Measurements from ENCODE around the gene AJM1.
"Not testable (repeated sequence)": the region's sequence is repeated elsewhere in the genome, so short reads cannot be mapped to it uniquely, and the experiment has no call there.

The AJM1 gene

GRCh38 chr9:136842380-136842948 is at the start of gene AJM1:
TSS of gene AJM1 (plus strand) at chr9:136842478. CDS start at chr9:136844415, 1,937 bp downstream.
- H3K27ac ChIP-seq (ENCODE audit: low read depth, low read length); H3K36me3 ChIP-seq (ENCODE audit: control insufficient read depth, insufficient read depth, low read length); H3K9ac ChIP-seq (ENCODE audit: low read depth, low read length); H3K9me3 ChIP-seq (ENCODE audit: control insufficient read depth, insufficient read depth, low read length); H3K27me3 ChIP-seq (ENCODE audit: control insufficient read depth, insufficient read depth, low read length): not testable (repeated sequence)
- 0 out of 2 replicates have a peak within 1 kb of the TSS, but pooled peaks have one; percentile 6 for H3K4me3 ChIP-seq (ENCODE audit: low read depth, low read length)
- H3K4me1 ChIP-seq (ENCODE audit: control insufficient read depth, insufficient read depth, low read length) = peaks cover 15% of the 10 kb centered on the region

GRCh38 chr9:136793086-136793946 is 49.0 kb upstream of the AJM1 start:
- H3K9me3 ChIP-seq (ENCODE audit: control insufficient read depth, insufficient read depth, low read length) = no peaks in the 10 kb centered on the region
- H3K27me3 ChIP-seq (ENCODE audit: control insufficient read depth, insufficient read depth, low read length) = no peaks in the 10 kb centered on the region
- H3K4me3 ChIP-seq (ENCODE audit: low read depth, low read length) = no peak overlapping the region
- H3K27ac ChIP-seq (ENCODE audit: low read depth, low read length) = no peak overlapping the region
- H3K4me1 ChIP-seq (ENCODE audit: control insufficient read depth, insufficient read depth, low read length) = peaks cover 5% of the 10 kb centered on the region
- peaks cover 14% of the 10 kb centered on the region; the same call in 1 of the 2 replicates for H3K36me3 ChIP-seq (ENCODE audit: control insufficient read depth, insufficient read depth, low read length)
- no peak overlapping the region for H3K9ac ChIP-seq (ENCODE audit: low read depth, low read length)

- Histone ChIP-seq H3K9ac (ENCODE audit: low read depth, low read length) (no peak overlapping the region), H3K27me3 (ENCODE audit: control insufficient read depth, insufficient read depth, low read length) (peaks cover 11% of the 10 kb centered on the region), H3K27ac (ENCODE audit: low read depth, low read length) (no peak overlapping the region), H3K4me1 (ENCODE audit: control insufficient read depth, insufficient read depth, low read length) (peaks cover 5% of the 10 kb centered on the region), H3K36me3 (ENCODE audit: control insufficient read depth, insufficient read depth, low read length) (peaks cover 14% of the 10 kb centered on the region; the same call in 1 of the 2 replicates), H3K9me3 (ENCODE audit: control insufficient read depth, insufficient read depth, low read length) (no peaks in the 10 kb centered on the region), H3K4me3 (ENCODE audit: low read depth, low read length) (no peak overlapping the region)
Observed at GRCh38 chr9:136794281-136794999, 47.8 kb upstream of the AJM1 start.

- Histone ChIP-seq H3K4me3 (ENCODE audit: low read depth, low read length) (no peak overlapping the region), H3K27me3 (ENCODE audit: control insufficient read depth, insufficient read depth, low read length) (peaks cover 15% of the 10 kb centered on the region), H3K9me3 (ENCODE audit: control insufficient read depth, insufficient read depth, low read length) (no peaks in the 10 kb centered on the region), H3K36me3 (ENCODE audit: control insufficient read depth, insufficient read depth, low read length) (peaks cover 14% of the 10 kb centered on the region; the same call in 1 of the 2 replicates), H3K27ac (ENCODE audit: low read depth, low read length) (no peak overlapping the region), H3K4me1 (ENCODE audit: control insufficient read depth, insufficient read depth, low read length) (peaks cover 5% of the 10 kb centered on the region), H3K9ac (ENCODE audit: low read depth, low read length) (no peak overlapping the region)
Observed at GRCh38 chr9:136795000-136795348, 47.3 kb upstream of the AJM1 start.

GRCh38 chr9:136796238-136796774 is 46.0 kb upstream of the AJM1 start, which contains the start of gene CCDC183:
TSS of gene CCDC183 (plus strand) at chr9:136796338. CDS start at chr9:136796398, 60 bp downstream.
- Histone ChIP-seq H3K9me3 (ENCODE audit: control insufficient read depth, insufficient read depth, low read length) (no peaks in the 10 kb centered on the region), H3K27me3 (ENCODE audit: control insufficient read depth, insufficient read depth, low read length) (peaks cover 15% of the 10 kb centered on the region), H3K27ac (ENCODE audit: low read depth, low read length) (peak within 1 kb of the TSS; percentile 79), H3K36me3 (ENCODE audit: control insufficient read depth, insufficient read depth, low read length) (peaks cover 14% of the 10 kb centered on the region; the same call in 1 of the 2 replicates), H3K4me3 (ENCODE audit: low read depth, low read length) (no peak within 1 kb of the TSS), H3K4me1 (ENCODE audit: control insufficient read depth, insufficient read depth, low read length) (peaks cover under 1% of the 10 kb centered on the region; the same call in 1 of the 2 replicates), H3K9ac (ENCODE audit: low read depth, low read length) (no peak within 1 kb of the TSS)

- not testable (repeated sequence) for H3K9ac ChIP-seq (ENCODE audit: low read depth, low read length); H3K4me1 ChIP-seq (ENCODE audit: control insufficient read depth, insufficient read depth, low read length); H3K4me3 ChIP-seq (ENCODE audit: low read depth, low read length); H3K9me3 ChIP-seq (ENCODE audit: control insufficient read depth, insufficient read depth, low read length)
- peak overlapping the region; percentile 40 for H3K27ac ChIP-seq (ENCODE audit: low read depth, low read length)
- peaks cover 14% of the 10 kb centered on the region; the same call in 1 of the 2 replicates for H3K36me3 ChIP-seq (ENCODE audit: control insufficient read depth, insufficient read depth, low read length)
- H3K27me3 ChIP-seq (ENCODE audit: control insufficient read depth, insufficient read depth, low read length) = peaks cover 15% of the 10 kb centered on the region
Observed at GRCh38 chr9:136796775-136797347, 45.4 kb upstream of the AJM1 start.

- peaks cover 2% of the 10 kb centered on the region; the same call in 1 of the 2 replicates for H3K36me3 ChIP-seq (ENCODE audit: control insufficient read depth, insufficient read depth, low read length)
- peaks cover 21% of the 10 kb centered on the region for H3K27me3 ChIP-seq (ENCODE audit: control insufficient read depth, insufficient read depth, low read length)
- H3K9me3 ChIP-seq (ENCODE audit: control insufficient read depth, insufficient read depth, low read length) = no peaks in the 10 kb centered on the region
- no peak overlapping the region for H3K9ac ChIP-seq (ENCODE audit: low read depth, low read length)
- H3K4me3 ChIP-seq (ENCODE audit: low read depth, low read length) = no peak overlapping the region
- H3K27ac ChIP-seq (ENCODE audit: low read depth, low read length) = no peak overlapping the region
- H3K4me1 ChIP-seq (ENCODE audit: control insufficient read depth, insufficient read depth, low read length) = peaks cover 3% of the 10 kb centered on the region; the same call in 1 of the 2 replicates
Observed at GRCh38 chr9:136798708-136799078, 43.6 kb upstream of the AJM1 start.

GRCh38 chr9:136799079-136799853 is 43.0 kb upstream of the AJM1 start:
- Histone ChIP-seq H3K27ac (ENCODE audit: low read depth, low read length) (peak overlapping the region; percentile 27), H3K9ac (ENCODE audit: low read depth, low read length) (no peak overlapping the region; the same call in 1 of the 2 replicates), H3K27me3 (ENCODE audit: control insufficient read depth, insufficient read depth, low read length) (peaks cover 21% of the 10 kb centered on the region), H3K4me1 (ENCODE audit: control insufficient read depth, insufficient read depth, low read length) (peaks cover 3% of the 10 kb centered on the region; the same call in 1 of the 2 replicates), H3K9me3 (ENCODE audit: control insufficient read depth, insufficient read depth, low read length) (no peaks in the 10 kb centered on the region), H3K36me3 (ENCODE audit: control insufficient read depth, insufficient read depth, low read length) (no peaks in the 10 kb centered on the region), H3K4me3 (ENCODE audit: low read depth, low read length) (peak overlapping the region; percentile 72)

GRCh38 chr9:136799854-136800657 is 42.2 kb upstream of the AJM1 start:
- peak overlapping the region; percentile 84 for H3K4me3 ChIP-seq (ENCODE audit: low read depth, low read length)
- H3K4me1 ChIP-seq (ENCODE audit: control insufficient read depth, insufficient read depth, low read length) = peaks cover 3% of the 10 kb centered on the region; the same call in 1 of the 2 replicates
- H3K9ac ChIP-seq (ENCODE audit: low read depth, low read length) = no peak overlapping the region; the same call in 1 of the 2 replicates
- peak overlapping the region; percentile 70 for H3K27ac ChIP-seq (ENCODE audit: low read depth, low read length)
- H3K27me3 ChIP-seq (ENCODE audit: control insufficient read depth, insufficient read depth, low read length) = peaks cover 21% of the 10 kb centered on the region
- no peaks in the 10 kb centered on the region for H3K9me3 ChIP-seq (ENCODE audit: control insufficient read depth, insufficient read depth, low read length)
- no peaks in the 10 kb centered on the region for H3K36me3 ChIP-seq (ENCODE audit: control insufficient read depth, insufficient read depth, low read length)

Data from HUES48 (cell line).